Naive thymus-derived CD4-positive, alpha-beta T cell (primary cell): Measurements from ENCODE around the gene MRPS27. TPM values are rescaled to one million over a fixed set of nuclear protein-coding genes. Genes with fewer than 3 reads are reported as not detected.
A peak's percentile ranks its signal among the peaks of the same experiment; 100 is the strongest.

Experiments used
- ATAC-seq: fragments of 150-1000 bp; cut with Tn5 transposase; 2 replicates; pipeline ENCODE4 v1.10.0; 2021; ENCODE audit warnings: mild to moderate bottlenecking, moderate library complexity
- CTCF ChIA-PET: fragments of 350-600 bp; sonication (Branson Sonifier 250); formaldehyde crosslinking; loops from one replicate; lab custom pipeline; 2021; ENCODE audit warnings: antibody characterized with exemption; lab: Charles Lee
- POLR2A ChIA-PET: fragments of 350-600 bp; sonication (Branson Sonifier 250); formaldehyde crosslinking; loops from one replicate; lab custom pipeline; 2021; ENCODE audit warnings: antibody characterized with exemption, inconsistent platforms; lab: Charles Lee
- DNase-seq, 9 donors: peaks; one replicate each; pipeline versions ENCODE4 v3.0.0 to v3.0.0-alpha.2; 2020 to 2022; ENCODE audit warnings: mixed read lengths in 1 of 9
- H3K27ac ChIP-seq: one replicate; pipeline ENCODE4 v1.7.0; 2013; ENCODE audit warnings: mild to moderate bottlenecking, low read depth, low read length, moderate library complexity
- H3K27me3 ChIP-seq, 2 donors: one replicate each; pipeline ENCODE4 v1.7.0; 2013; ENCODE audit warnings: low read length in 2 of 2, mild to moderate bottlenecking in 2 of 2, moderate library complexity in 2 of 2; ENCODE audit not compliant: control insufficient read depth in 2 of 2, insufficient read depth in 2 of 2
- H3K36me3 ChIP-seq, 3 experiments: 1 replicate in 2 of 3; 2 replicates in 1 of 3; pipeline ENCODE4 v1.7.0; 2013; ENCODE audit warnings: low read length in 3 of 3, mild to moderate bottlenecking in 3 of 3, moderate library complexity in 1 of 3; ENCODE audit not compliant: insufficient read depth in 3 of 3, control insufficient read depth in 2 of 3
- H3K4me1 ChIP-seq, 2 donors: one replicate each; pipeline ENCODE4 v1.7.0; 2013; ENCODE audit warnings: low read length in 2 of 2, mild to moderate bottlenecking in 2 of 2, moderate library complexity in 1 of 2; ENCODE audit not compliant: control insufficient read depth in 2 of 2, insufficient read depth in 2 of 2
- H3K4me3 ChIP-seq: 2 replicates; pipeline ENCODE4 v1.7.0; 2013; ENCODE audit warnings: mild to moderate bottlenecking, low read length
- H3K9me3 ChIP-seq, 3 experiments: 1 replicate in 2 of 3; 2 replicates in 1 of 3; pipeline ENCODE4 v1.7.0; 2013; ENCODE audit warnings: low read length in 3 of 3; ENCODE audit not compliant: control insufficient read depth in 2 of 3
- H3K27ac Mint-ChIP-seq, 9 donors: one replicate each; pipeline ENCODE4 v1.8.0; 2020 to 2022; ENCODE audit warnings: mixed read lengths in 9 of 9, mild to moderate bottlenecking in 8 of 9, moderate library complexity in 5 of 9, inconsistent platforms in 2 of 9
- H3K27me3 Mint-ChIP-seq, 5 donors: one replicate each; pipeline ENCODE4 v1.8.0; 2021 to 2022; ENCODE audit warnings: mixed read lengths in 5 of 5, mild to moderate bottlenecking in 1 of 5
- H3K36me3 Mint-ChIP-seq, 5 donors: one replicate each; pipeline ENCODE4 v1.8.0; 2020 to 2022; ENCODE audit warnings: mixed read lengths in 5 of 5, mild to moderate bottlenecking in 3 of 5, inconsistent platforms in 1 of 5
- H3K4me1 Mint-ChIP-seq, 7 donors: one replicate each; pipeline ENCODE4 v1.8.0; 2020 to 2022; ENCODE audit warnings: mixed read lengths in 7 of 7, mild to moderate bottlenecking in 3 of 7, inconsistent platforms in 1 of 7
- H3K4me3 Mint-ChIP-seq, 10 donors: one replicate each; pipeline ENCODE4 v1.8.0; 2020 to 2022; ENCODE audit warnings: mild to moderate bottlenecking in 10 of 10, mixed read lengths in 10 of 10, moderate library complexity in 6 of 10, inconsistent platforms in 2 of 10
- H3K9me3 Mint-ChIP-seq, 11 donors: one replicate each; pipeline ENCODE4 v1.8.0; 2020 to 2022; ENCODE audit warnings: mixed read lengths in 11 of 11, mild to moderate bottlenecking in 4 of 11, inconsistent platforms in 1 of 11, moderate library complexity in 1 of 11
- intact Hi-C, 2 donors: fragments of 100-400 bp; cut with micrococcal nuclease; formaldehyde crosslinking; loops; one replicate each; pipeline ENCODE4 v1.15.1; 2023
- polyA plus RNA-seq, 2 donors: library from polyadenylated mRNA; unstranded; fragments of 300-500 nt; fragmentation: Illumina TruSeq; gene quantifications; one replicate each; pipeline ENCODE4 v1.2.3, GENCODE V29; 2021
- total RNA-seq, 6 experiments: library from RNA in 5 of 6; stranded (reverse) in 5 of 6; gene quantifications; 1 replicate in 5 of 6; 2 replicates in 1 of 6; pipeline ENCODE4 v1.2.3 and lab custom pipeline; 2021 to 2026

Gene MRPS27
- total and polyA plus RNA-seq, 7 experiments from 2014 or later, result 35.2 to 54.0 (median 39.5) TPM

GRCh38 chr5:72272398-72272797 lies 47.6 kb downstream of the MRPS27 start:
- CTCF ChIA-PET, result no interaction called here
- intact Hi-C loops, result no loop called here
- no peaks in the 10 kb centered on the region for H3K9me3 ChIP-seq
- H3K27me3 Mint-ChIP-seq, result no peaks in the 10 kb centered on the region
- H3K9me3 Mint-ChIP-seq, result peaks cover 0 to 7% (median 2%) of the 10 kb centered on the region in 11 donors
- H3K36me3 ChIP-seq, result no peaks in the 10 kb centered on the region
- POLR2A ChIA-PET, result interaction anchor here (0.8 kb wide), 1 partner anchor 113 kb away, joined by 3 read pairs; no protein-coding TSS in a partner anchor
- no peak overlapping the region for H3K27ac ChIP-seq
- H3K4me1 Mint-ChIP-seq, result peaks cover 3 to 27% (median 16%) of the 10 kb centered on the region in 7 donors
- H3K4me3 ChIP-seq, result no peak overlapping the region
- ATAC-seq (no peak), DNase-seq (no peak)
- H3K4me1 ChIP-seq, result no peaks in the 10 kb centered on the region
- no peak overlapping the region for H3K4me3 Mint-ChIP-seq
- no peak overlapping the region for H3K27ac Mint-ChIP-seq
- peaks cover 8 to 47% (median 25%) of the 10 kb centered on the region in 5 donors for H3K36me3 Mint-ChIP-seq
- H3K27me3 ChIP-seq, result no peaks in the 10 kb centered on the region

- POLR2A ChIA-PET, result interaction anchor here (0.8 kb wide), 1 partner anchor 112 kb away, joined by 3 read pairs; no protein-coding TSS in a partner anchor
- Histone ChIP-seq H3K4me1 (no peaks in the 10 kb centered on the region), H3K27ac (no peak overlapping the region), H3K36me3 (no peaks in the 10 kb centered on the region), H3K4me3 (no peak overlapping the region), H3K27me3 (no peaks in the 10 kb centered on the region), H3K9me3 (no peaks in the 10 kb centered on the region)
- CTCF ChIA-PET, result no interaction called here
- Mint-ChIP-seq H3K4me1 (peaks cover 0 to 27% (median 16%) of the 10 kb centered on the region in 7 donors), H3K36me3 (peaks cover 6 to 40% (median 19%) of the 10 kb centered on the region in 5 donors), H3K27me3 (no peaks in the 10 kb centered on the region), H3K27ac (no peak overlapping the region), H3K9me3 (peaks cover 0 to 7% (median 2%) of the 10 kb centered on the region in 11 donors), H3K4me3 (no peak overlapping the region)
- ATAC-seq (no peak), DNase-seq (no peak)
- intact Hi-C loops, result no loop called here
Observed at GRCh38 chr5:72271702-72272101, 48.3 kb downstream of the MRPS27 start.

GRCh38 chr5:72270037-72270436 lies 50.0 kb downstream of the MRPS27 start:
- ChIA-PET CTCF (no interaction called here), POLR2A (no interaction called here)
- no peaks in the 10 kb centered on the region for H3K27me3 Mint-ChIP-seq
- no peak overlapping the region for H3K27ac ChIP-seq
- intact Hi-C loops, result no loop called here
- H3K36me3 Mint-ChIP-seq, result peaks cover 0 to 31% (median 12%) of the 10 kb centered on the region in 5 donors
- no peaks in the 10 kb centered on the region for H3K4me1 ChIP-seq
- DNase-seq (no peak), ATAC-seq (no peak)
- H3K4me1 Mint-ChIP-seq, result peaks cover 0 to 20% (median 6%) of the 10 kb centered on the region in 7 donors
- H3K4me3 Mint-ChIP-seq, result no peak overlapping the region
- no peaks in the 10 kb centered on the region for H3K27me3 ChIP-seq
- no peak overlapping the region for H3K4me3 ChIP-seq
- H3K36me3 ChIP-seq, result no peaks in the 10 kb centered on the region
- no peak overlapping the region for H3K27ac Mint-ChIP-seq
- H3K9me3 ChIP-seq, result no peaks in the 10 kb centered on the region
- H3K9me3 Mint-ChIP-seq, result no peaks in the 10 kb centered on the region

- ChIA-PET CTCF (interaction anchor here (0.6 kb wide), 1 partner anchor 31 kb away, joined by 3 read pairs; no protein-coding TSS in a partner anchor), POLR2A (no interaction called here)
- Histone ChIP-seq H3K27ac (no peak overlapping the region), H3K27me3 (no peaks in the 10 kb centered on the region), H3K36me3 (no peaks in the 10 kb centered on the region), H3K4me1 (no peaks in the 10 kb centered on the region), H3K4me3 (no peak overlapping the region), H3K9me3 (no peaks in the 10 kb centered on the region)
- ATAC-seq, result no peak
- H3K4me3 Mint-ChIP-seq, result no peak overlapping the region
- intact Hi-C loops, result loop anchor here (1.0 to 2.0 kb wide), 2 partner anchors 39 to 131 kb away; no protein-coding TSS in a partner anchor
- DNase-seq, result no peak
- peaks cover 0 to 21% (median 11%) of the 10 kb centered on the region in 7 donors for H3K4me1 Mint-ChIP-seq
- H3K27me3 Mint-ChIP-seq, result no peaks in the 10 kb centered on the region
- peaks cover 0 to 30% (median 12%) of the 10 kb centered on the region in 5 donors for H3K36me3 Mint-ChIP-seq
- H3K9me3 Mint-ChIP-seq, result no peaks in the 10 kb centered on the region
- H3K27ac Mint-ChIP-seq, result no peak overlapping the region
Observed at GRCh38 chr5:72269411-72269780, 50.6 kb downstream of the MRPS27 start.

- H3K27ac Mint-ChIP-seq, result peak overlapping the region in 1 of 9 donors; percentile 3
- intact Hi-C loops, result loop anchor here (1.0 to 2.0 kb wide), 2 partner anchors 40 to 131 kb away; no protein-coding TSS in a partner anchor
- H3K36me3 Mint-ChIP-seq, result peaks cover 0 to 31% (median 12%) of the 10 kb centered on the region in 5 donors
- ChIA-PET CTCF (interaction anchor here (0.6 kb wide), 1 partner anchor 30 kb away, joined by 3 read pairs; no protein-coding TSS in a partner anchor), POLR2A (no interaction called here)
- H3K9me3 ChIP-seq, result no peaks in the 10 kb centered on the region
- peak in 4 of 9 donors; percentile 2 to 22 (median 12) for DNase-seq
- peak; percentile 54 for ATAC-seq
- H3K27ac ChIP-seq, result no peak overlapping the region
- no peak overlapping the region for H3K4me3 ChIP-seq
- H3K36me3 ChIP-seq, result no peaks in the 10 kb centered on the region
- no peaks in the 10 kb centered on the region for H3K4me1 ChIP-seq
- H3K9me3 Mint-ChIP-seq, result no peaks in the 10 kb centered on the region
- H3K4me3 Mint-ChIP-seq, result no peak overlapping the region
- no peaks in the 10 kb centered on the region for H3K27me3 ChIP-seq
- peaks cover 0 to 21% (median 14%) of the 10 kb centered on the region in 7 donors for H3K4me1 Mint-ChIP-seq
- no peaks in the 10 kb centered on the region for H3K27me3 Mint-ChIP-seq
Observed at GRCh38 chr5:72268753-72269410, 51.2 kb downstream of the MRPS27 start.

- ATAC-seq (no peak), DNase-seq (no peak)
- Mint-ChIP-seq H3K27ac (no peak overlapping the region), H3K4me3 (no peak overlapping the region), H3K36me3 (peaks cover 0 to 32% (median 12%) of the 10 kb centered on the region in 5 donors), H3K9me3 (no peaks in the 10 kb centered on the region), H3K4me1 (peaks cover 3 to 21% (median 14%) of the 10 kb centered on the region in 7 donors), H3K27me3 (no peaks in the 10 kb centered on the region)
- no peaks in the 10 kb centered on the region for H3K9me3 ChIP-seq
- POLR2A ChIA-PET, result no interaction called here
- no peaks in the 10 kb centered on the region for H3K36me3 ChIP-seq
- H3K27ac ChIP-seq, result no peak overlapping the region
- intact Hi-C loops, result loop anchor here in 1 of 2 donors (2.0 kb wide), 1 partner anchor 41 kb away; no protein-coding TSS in a partner anchor
- CTCF ChIA-PET, result interaction anchor here (0.7 kb wide), 1 partner anchor 149 kb away, joined by 8 read pairs; no protein-coding TSS in a partner anchor
- H3K4me1 ChIP-seq, result no peaks in the 10 kb centered on the region
- H3K27me3 ChIP-seq, result no peaks in the 10 kb centered on the region
- H3K4me3 ChIP-seq, result no peak overlapping the region
Observed at GRCh38 chr5:72268260-72268659, 51.8 kb downstream of the MRPS27 start.
